ENCODE results near the gene GFOD1.

Gene GFOD1

GRCh38 chr6:13400772-13401171 is 86.6 kb downstream of the GFOD1 start:
- TF ChIP-seq USF1 (IDR thresholded peaks at IDR 0.05): no peak
- no peak for TF ChIP-seq FOXM1 (IDR thresholded peaks at IDR 0.05; ENCODE audit: borderline replicate concordance, low read depth)
- TF ChIP-seq ZBTB7A (IDR thresholded peaks at IDR 0.05; ENCODE audit: low read depth): no peak
- no peak for TF ChIP-seq EGR1 (IDR thresholded peaks at IDR 0.05)
- TF ChIP-seq REST (IDR thresholded peaks at IDR 0.05; ENCODE audit: low read depth): no peak
- no peak for TF ChIP-seq YY1 (IDR thresholded peaks at IDR 0.05; ENCODE audit: low read depth)
- no peak for TF ChIP-seq MAX (IDR thresholded peaks at IDR 0.05)
- TF ChIP-seq TCF12 (IDR thresholded peaks at IDR 0.05; ENCODE audit: low read depth): no peak
- no peak for TF ChIP-seq CREB1 (IDR thresholded peaks at IDR 0.05; ENCODE audit: low read depth)
- TF ChIP-seq CEBPB (IDR thresholded peaks at IDR 0.05): no peak
- TF ChIP-seq EP300 (IDR thresholded peaks at IDR 0.05; ENCODE audit: borderline replicate concordance): no peak

GRCh38 chr6:13398421-13398994 is 88.9 kb downstream of the GFOD1 start:
- no peak for TF ChIP-seq ZBTB7A (IDR thresholded peaks at IDR 0.05; ENCODE audit: low read depth)
- TF ChIP-seq TEAD4 (IDR thresholded peaks at IDR 0.05): no peak
- TF ChIP-seq TAF1 (IDR thresholded peaks at IDR 0.05; ENCODE audit: low read depth): no peak
- no peak for TF ChIP-seq REST (IDR thresholded peaks at IDR 0.05; ENCODE audit: low read depth)
- TF ChIP-seq NFIC (IDR thresholded peaks at IDR 0.05): no peak
- 0 out of 2 replicates have a peak, but pooled peaks have one; percentile 6 for TF ChIP-seq MAX (IDR thresholded peaks at IDR 0.05)

DNA sequence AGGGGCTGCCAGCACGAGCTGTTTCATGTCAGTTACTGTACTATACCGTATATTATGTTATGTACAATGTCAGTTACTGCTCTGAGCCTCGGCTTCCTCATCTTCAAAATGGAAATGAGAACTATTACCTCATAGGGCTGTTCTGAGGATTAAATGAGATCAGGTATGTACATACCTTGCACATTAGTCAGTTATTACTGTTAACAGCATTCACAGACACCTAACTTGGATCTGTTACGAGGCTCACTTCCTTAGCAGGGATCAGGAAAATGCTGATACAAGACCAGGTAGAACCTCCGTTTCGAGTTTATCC is 89.4 kb downstream of the GFOD1 start:
- TF ChIP-seq MAX (IDR thresholded peaks at IDR 0.05): 0 out of 2 replicates have a peak, but pooled peaks have one; percentile 37
- TF ChIP-seq CEBPB (IDR thresholded peaks at IDR 0.05): peak; percentile 44; the same call in 1 of the 2 replicates
- TF ChIP-seq TEAD4 (IDR thresholded peaks at IDR 0.05): peak; percentile 82
- TF ChIP-seq REST (IDR thresholded peaks at IDR 0.05; ENCODE audit: low read depth): no peak
- TF ChIP-seq CREB1 (IDR thresholded peaks at IDR 0.05; ENCODE audit: low read depth): no peak
- peak; percentile 59; the same call in 1 of the 2 replicates for TF ChIP-seq EP300 (IDR thresholded peaks at IDR 0.05; ENCODE audit: borderline replicate concordance)
- no peak for TF ChIP-seq FOXM1 (IDR thresholded peaks at IDR 0.05; ENCODE audit: borderline replicate concordance, low read depth)

- TF ChIP-seq TEAD4 (IDR thresholded peaks at IDR 0.05) (peak; percentile 85), USF1 (IDR thresholded peaks at IDR 0.05) (peak; percentile 73), EP300 (IDR thresholded peaks at IDR 0.05; ENCODE audit: borderline replicate concordance) (peak; percentile 60; the same call in 1 of the 2 replicates), YY1 (IDR thresholded peaks at IDR 0.05; ENCODE audit: low read depth) (no peak), NFIC (IDR thresholded peaks at IDR 0.05) (peak; percentile 84), EGR1 (IDR thresholded peaks at IDR 0.05) (no peak), TAF1 (IDR thresholded peaks at IDR 0.05; ENCODE audit: low read depth) (no peak), TCF12 (IDR thresholded peaks at IDR 0.05; ENCODE audit: low read depth) (peak; percentile 50; the same call in 1 of the 2 replicates), REST (IDR thresholded peaks at IDR 0.05; ENCODE audit: low read depth) (no peak)
These were observed 89.9 kb downstream of the GFOD1 start for GRCh38 chr6:13397359-13398068.
